ENCODE data around the gene KRT81. TPM values are rescaled to one million over a fixed set of nuclear protein-coding genes. Genes with fewer than 3 reads are reported as not detected.

KRT81 gene
- total and polyA plus RNA-seq, 2 of the 4 experiments (the other 2 are of a cell fraction), result under 0.01 to 0.05 TPM

- Histone ChIP-seq H3K23ac (ENCODE audit: low read depth, low read length) (no peak overlapping the region; the same call in 1 of the 2 replicates), H2BK15ac (ENCODE audit: low read depth, low read length) (no peak overlapping the region), H3K4me3 (ENCODE audit: insufficient read depth, low read depth, low read length) (no peak overlapping the region), H3K4ac (ENCODE audit: low read depth, low read length) (no peak overlapping the region), H3K14ac (replicated peaks; ENCODE audit: low read depth, low read length) (no peak overlapping the region), H3K9me3 (ENCODE audit: control insufficient read depth, insufficient read depth, low read length) (0 out of 2 replicates have a peak, but pooled peaks cover 2% of the 10 kb centered on the region), H2AFZ (replicated peaks; ENCODE audit: low read length, poor library complexity) (no peak overlapping the region), H4K20me1 (ENCODE audit: insufficient read depth, low read length) (no peaks in the 10 kb centered on the region), H2BK20ac (ENCODE audit: low read depth, low read length) (no peak overlapping the region), H3K9ac (ENCODE audit: low read depth, low read length) (no peak overlapping the region), H3K18ac (ENCODE audit: low read depth, low read length) (no peak overlapping the region), H4K8ac (ENCODE audit: low read depth in 2 of 2, low read length in 2 of 2) (no peak overlapping the region), H4K5ac (ENCODE audit: low read depth, low read length) (no peak overlapping the region), H3K36me3 (ENCODE audit: control insufficient read depth, insufficient read depth, low read length) (no peaks in the 10 kb centered on the region), H2BK5ac (ENCODE audit: low read depth, low read length, poor library complexity, severe bottlenecking) (no peak overlapping the region), H2AK5ac (ENCODE audit: low read depth, low read length) (no peak overlapping the region), H3K56ac (ENCODE audit: extremely low read depth, insufficient read depth, low read length) (no peak overlapping the region), H3K9me1 (ENCODE audit: insufficient read depth, low read length) (peaks cover 3% of the 10 kb centered on the region; the same call in 1 of the 2 replicates), H4K91ac (ENCODE audit: insufficient read depth, low read depth, low read length) (no peak overlapping the region), H3K79me1 (ENCODE audit: low read depth in 1 of 2, low read length in 2 of 2) (no peaks in the 10 kb centered on the region), H3K27ac (ENCODE audit: insufficient read depth, low read length) (no peak overlapping the region), H3K27me3 (ENCODE audit: control insufficient read depth, insufficient read depth, low read length) (peaks cover 28% of the 10 kb centered on the region), H3K4me2 (ENCODE audit: low read depth, low read length) (no peak overlapping the region), H2BK120ac (ENCODE audit: low read depth, low read length) (no peak overlapping the region), H3K4me1 (ENCODE audit: control insufficient read depth, insufficient read depth, low read length) (no peaks in the 10 kb centered on the region), H2AK9ac (replicated peaks; ENCODE audit: low read depth, low read length, poor library complexity) (peak overlapping the region; percentile 24)
- BruUV-seq (replicated peaks), result no TSS peak
- intact Hi-C loops (cut with micrococcal nuclease) (no loop called here), in situ Hi-C loops (cut with MboI; ENCODE audit: low sequenced_read_pairs) (no loop called here), dilution Hi-C loops (cut with HindIII; ENCODE audit: low sequenced_read_pairs, unreplicated experiment) (no loop called here)
- CTCF ChIA-PET, result no interaction called here
- DNase-seq (peak; percentile 8), ATAC-seq (ENCODE audit: low read depth) (no peak)
- POLR2A ChIA-PET (ENCODE audit: unreplicated experiment), result no interaction called here
- 39% methylated on average over 2 of the region's 14 CpGs; no CpG with 5 or more reads in 1 of the 2 experiments for WGBS, 2 experiments (ENCODE audit: extremely low coverage in 2 of 2, insufficient read length in 1 of 2)
- TF ChIP-seq RFX5 (IDR thresholded peaks at IDR 0.05; ENCODE audit: low read depth, low read length) (no peak), ELK1 (IDR thresholded peaks at IDR 0.05; ENCODE audit: borderline replicate concordance, low read depth, low read length) (no peak), BHLHE40 (IDR thresholded peaks at IDR 0.05; ENCODE audit: low read depth, low read length) (no peak), MAZ (IDR thresholded peaks at IDR 0.05; ENCODE audit: borderline replicate concordance, low read depth, low read length) (peak; percentile 27; the same call in 1 of the 2 replicates), RCOR1 (IDR thresholded peaks at IDR 0.05; ENCODE audit: insufficient replicate concordance, low read length) (no peak), SMC3 (IDR thresholded peaks at IDR 0.05; ENCODE audit: low read depth, low read length) (no peak), NFE2L2 (IDR thresholded peaks at IDR 0.05; ENCODE audit: low read depth, low read length) (no peak)
Observed at GRCh38 chr12:52300796-52301691, 9.7 kb upstream of the KRT81 start.

Measured in IMR-90 (cell line).